ENCODE data around the gene ASPSCR1. TPM values are rescaled to one million over a fixed set of nuclear protein-coding genes. Genes with fewer than 3 reads are reported as not detected.

ASPSCR1 gene
- total RNA-seq, 2 experiments from 2014 or later: 77.8 to 89.1 TPM

DNA sequence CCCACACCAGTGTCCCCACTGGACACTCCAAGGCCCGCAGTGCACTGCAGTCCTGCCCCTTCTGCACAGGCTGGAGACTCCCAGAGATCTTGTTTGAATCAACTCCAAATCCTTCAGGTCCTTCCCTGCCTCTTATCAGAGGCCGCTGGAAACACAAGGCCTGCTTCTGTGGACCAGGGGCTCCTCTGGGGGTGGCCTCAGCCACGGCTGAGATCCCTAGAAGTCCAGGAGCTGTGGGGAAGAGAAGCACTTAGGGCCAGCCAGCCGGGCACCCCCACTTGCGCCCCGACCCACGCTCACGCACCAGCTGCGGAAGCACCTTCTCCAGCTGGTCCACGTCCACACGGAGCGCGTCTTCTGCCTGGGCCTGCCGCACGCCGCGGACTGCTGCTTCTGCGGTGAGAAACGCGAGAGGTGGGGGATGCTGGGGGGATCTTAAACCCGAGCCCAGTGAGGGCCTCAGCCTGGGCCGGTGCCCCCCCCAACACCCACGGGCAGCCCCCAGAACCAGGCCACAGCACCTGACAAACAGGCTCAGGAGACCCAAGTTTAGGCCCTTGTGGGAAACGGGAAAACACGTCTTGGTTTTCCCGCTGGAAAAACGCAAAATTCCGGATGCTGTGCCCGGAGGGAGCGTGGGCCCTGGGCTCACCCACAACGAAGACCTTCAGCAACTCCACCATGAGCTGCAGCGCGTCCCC lies 41.7 kb downstream of the ASPSCR1 start:
- no peaks in the 10 kb centered on the region for H3K9me3 ChIP-seq (ENCODE audit: low read length)
- no peak overlapping the region for H3K4me3 ChIP-seq (ENCODE audit: low read depth, low read length, poor library complexity, severe bottlenecking)
- intact Hi-C loops (cut with micrococcal nuclease; ENCODE audit: unreplicated experiment): no loop called here
- DNase-seq (ENCODE audit: low spot score): no peak
- peaks cover 11% of the 10 kb centered on the region; the same call in 1 of the 2 replicates for H3K36me3 ChIP-seq (ENCODE audit: insufficient read depth, low read length)
- H4K20me1 ChIP-seq (ENCODE audit: insufficient read depth, low read length): no peaks in the 10 kb centered on the region
- peaks cover 12% of the 10 kb centered on the region; the same call in 1 of the 2 replicates for H3K79me2 ChIP-seq (ENCODE audit: insufficient read depth, low read depth, low read length)
- ChIA-PET CTCF (ENCODE audit: unreplicated experiment) (interaction anchor here (1.0 kb wide), 1 partner anchor 53 kb away, joined by 3 read pairs; no protein-coding TSS in a partner anchor), POLR2A (no interaction called here)
- BruUV-seq (replicated peaks): no TSS peak
- H3K4me1 ChIP-seq (ENCODE audit: insufficient read depth, low read length, poor library complexity, severe bottlenecking): peaks cover 26% of the 10 kb centered on the region
- no peak overlapping the region for H3K27ac ChIP-seq (ENCODE audit: low read depth, low read length, poor library complexity, severe bottlenecking)
- no peak overlapping the region for H3K4me2 ChIP-seq (ENCODE audit: low read length)
- no peak overlapping the region for H2AFZ ChIP-seq (ENCODE audit: low read length)
- no peak for TF ChIP-seq EZH2phosphoT487 (IDR thresholded peaks at IDR 0.05; ENCODE audit: borderline replicate concordance, low read depth, low read length)
- TF ChIP-seq, protein P1, sequence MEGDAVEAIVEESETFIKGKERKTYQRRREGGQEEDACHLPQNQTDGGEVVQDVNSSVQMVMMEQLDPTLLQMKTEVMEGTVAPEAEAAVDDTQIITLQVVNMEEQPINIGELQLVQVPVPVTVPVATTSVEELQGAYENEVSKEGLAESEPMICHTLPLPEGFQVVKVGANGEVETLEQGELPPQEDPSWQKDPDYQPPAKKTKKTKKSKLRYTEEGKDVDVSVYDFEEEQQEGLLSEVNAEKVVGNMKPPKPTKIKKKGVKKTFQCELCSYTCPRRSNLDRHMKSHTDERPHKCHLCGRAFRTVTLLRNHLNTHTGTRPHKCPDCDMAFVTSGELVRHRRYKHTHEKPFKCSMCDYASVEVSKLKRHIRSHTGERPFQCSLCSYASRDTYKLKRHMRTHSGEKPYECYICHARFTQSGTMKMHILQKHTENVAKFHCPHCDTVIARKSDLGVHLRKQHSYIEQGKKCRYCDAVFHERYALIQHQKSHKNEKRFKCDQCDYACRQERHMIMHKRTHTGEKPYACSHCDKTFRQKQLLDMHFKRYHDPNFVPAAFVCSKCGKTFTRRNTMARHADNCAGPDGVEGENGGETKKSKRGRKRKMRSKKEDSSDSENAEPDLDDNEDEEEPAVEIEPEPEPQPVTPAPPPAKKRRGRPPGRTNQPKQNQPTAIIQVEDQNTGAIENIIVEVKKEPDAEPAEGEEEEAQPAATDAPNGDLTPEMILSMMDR (conservative IDR thresholded peaks at IDR 0.05; ENCODE audit: low read length): no peak
- no peaks in the 10 kb centered on the region for H3K9me2 ChIP-seq (ENCODE audit: insufficient read depth, low read length)

DNA sequence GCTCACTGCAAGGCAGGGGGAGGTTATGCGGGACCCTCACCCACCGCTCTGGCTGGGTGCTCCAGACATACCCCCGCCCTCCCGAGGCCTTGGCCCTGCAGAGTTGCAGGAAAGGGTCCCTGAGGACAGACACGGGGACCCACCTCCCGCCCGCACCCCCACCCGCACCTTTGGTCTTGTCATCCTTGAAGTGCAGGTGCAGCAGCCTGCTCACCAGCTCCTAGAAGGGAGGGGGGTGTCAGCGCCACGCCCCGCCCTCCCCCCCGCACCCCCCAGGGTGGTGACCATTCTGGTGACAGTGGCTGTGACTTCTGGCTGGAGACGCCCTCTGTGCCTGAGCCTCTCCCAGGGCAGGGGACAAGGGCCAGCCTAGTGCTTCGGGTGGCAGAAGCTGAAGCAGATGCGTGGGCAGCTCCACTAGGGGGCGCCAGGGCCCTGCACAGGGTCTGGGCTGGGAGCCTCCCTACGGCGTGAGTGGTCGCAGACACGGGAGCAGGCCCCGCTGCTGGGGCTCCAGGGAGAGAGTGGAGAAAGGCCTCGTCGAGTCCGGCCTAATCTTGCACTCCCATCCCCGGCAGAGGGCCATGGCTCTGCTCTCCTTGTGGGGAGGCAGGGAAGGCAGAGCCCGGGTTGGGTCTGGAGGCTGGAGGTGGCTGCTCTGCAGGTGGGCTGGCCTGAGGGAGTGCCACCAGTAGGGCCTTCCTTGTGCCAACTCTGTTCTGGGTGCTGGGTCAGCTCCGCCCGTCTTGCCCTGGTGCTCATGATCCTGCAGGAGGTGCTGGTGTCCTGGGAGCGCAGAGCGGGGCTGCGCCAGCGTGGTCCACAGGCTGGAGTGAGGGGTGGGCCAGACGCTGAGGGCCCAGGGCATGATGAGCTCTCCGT lies 42.5 kb downstream of the ASPSCR1 start:
- Histone ChIP-seq H3K27ac (ENCODE audit: low read depth, low read length, poor library complexity, severe bottlenecking) (no peak overlapping the region), H4K20me1 (ENCODE audit: insufficient read depth, low read length) (no peaks in the 10 kb centered on the region), H3K9me3 (ENCODE audit: low read length) (no peaks in the 10 kb centered on the region), H2AFZ (ENCODE audit: low read length) (no peak overlapping the region), H3K36me3 (ENCODE audit: insufficient read depth, low read length) (peaks cover 11% of the 10 kb centered on the region; the same call in 1 of the 2 replicates), H3K4me1 (ENCODE audit: insufficient read depth, low read length, poor library complexity, severe bottlenecking) (peaks cover 30% of the 10 kb centered on the region), H3K9me2 (ENCODE audit: insufficient read depth, low read length) (no peaks in the 10 kb centered on the region), H3K79me2 (ENCODE audit: insufficient read depth, low read depth, low read length) (peaks cover 12% of the 10 kb centered on the region; the same call in 1 of the 2 replicates), H3K4me3 (ENCODE audit: low read depth, low read length, poor library complexity, severe bottlenecking) (no peak overlapping the region), H3K4me2 (ENCODE audit: low read length) (peak overlapping the region; percentile 87; the same call in 1 of the 2 replicates)
- no peak for TF ChIP-seq EZH2phosphoT487 (IDR thresholded peaks at IDR 0.05; ENCODE audit: borderline replicate concordance, low read depth, low read length)
- TF ChIP-seq, protein P1 (conservative IDR thresholded peaks at IDR 0.05; ENCODE audit: low read length): peak; percentile 97
- intact Hi-C loops (cut with micrococcal nuclease; ENCODE audit: unreplicated experiment): loop anchor here (2.0 kb wide), 1 partner anchor 149 kb away; the partner anchor contains the start of gene ARHGDIA
- DNase-seq (ENCODE audit: low spot score): peak; percentile 86
- CTCF ChIA-PET (ENCODE audit: unreplicated experiment): interaction anchor here (0.6 to 3.8 kb wide), 5 partner anchors 18 to 160 kb away, joined by 3 to 19 read pairs (median 3); partner anchors contain the start of genes ASPSCR1 and DCXR
- BruUV-seq (replicated peaks): no TSS peak
- POLR2A ChIA-PET: interaction anchor here (1.1 kb wide), 1 partner anchor 20 kb away, joined by 3 read pairs; no protein-coding TSS in a partner anchor
